Motor neuron (in vitro differentiated cells): ENCODE data around the gene LCLAT1. TPM values are rescaled to one million over a fixed set of nuclear protein-coding genes. Genes with fewer than 3 reads are reported as not detected.
A peak's percentile ranks its signal among the peaks of the same experiment; 100 is the strongest.

ENCODE experiments used
- ATAC-seq, 8 experiments: fragments of 200-7000 bp; cut with Tn5 transposase; replicated peaks in 6 of 8; 2 replicates each; pipeline ENCODE4 v1.8.0; 2021; ENCODE audit warnings: mild to moderate bottlenecking in 8 of 8, moderate library complexity in 8 of 8
- H3K27ac ChIP-seq, 2 donors: fragments of 250-450 bp; sonication (Bioruptor Pico); 2 replicates each; pipeline ENCODE4 v1.9.0; 2021; ENCODE audit warnings: antibody characterized with exemption in 2 of 2, mild to moderate bottlenecking in 2 of 2, moderate library complexity in 1 of 2
- H3K4me1 ChIP-seq, 2 donors: fragments of 250-450 bp; sonication (Bioruptor Pico); replicated peaks in 1 of 2; 2 replicates each; pipeline ENCODE4 v1.6.1; 2021; ENCODE audit warnings: antibody characterized with exemption in 2 of 2, mild to moderate bottlenecking in 2 of 2, moderate library complexity in 1 of 2
- H3K4me3 ChIP-seq, 5 donors: fragments of 250-450 bp; sonication (Bioruptor Pico); 2 replicates each; pipeline ENCODE4 v1.9.0; 2021; ENCODE audit warnings: antibody characterized with exemption in 5 of 5, mild to moderate bottlenecking in 5 of 5, moderate library complexity in 4 of 5
- WGBS, 10 experiments: fragments of 450-650 bp; shearing (Covaris generic); methylation state at CpG; one replicate each; pipeline ENCODE4 v1.0.0; 2022; 5-methylcytosine and 5-hydroxymethylcytosine counted together
- in situ Hi-C, 9 experiments: fragments of 400-800 bp; cut with MboI; loops; one replicate each; pipeline ENCODE4 v1.15.0; 2021; ENCODE audit warnings: low sequenced_read_pairs in 9 of 9, low pct_unique_long_range_greater_than_20kb in 2 of 9; ENCODE audit not compliant: unreplicated experiment in 9 of 9
- total RNA-seq, 8 experiments: library from RNA; unstranded; fragments of 300-600 nt; gene quantifications; 2 replicates each; pipeline versions ENCODE4 v1.2.3 to v1.2.4, GENCODE V29; 2022

Gene LCLAT1
- total RNA-seq, 8 experiments from 2014 or later, result 9.8 to 39.2 (median 12.9) TPM

DNA sequence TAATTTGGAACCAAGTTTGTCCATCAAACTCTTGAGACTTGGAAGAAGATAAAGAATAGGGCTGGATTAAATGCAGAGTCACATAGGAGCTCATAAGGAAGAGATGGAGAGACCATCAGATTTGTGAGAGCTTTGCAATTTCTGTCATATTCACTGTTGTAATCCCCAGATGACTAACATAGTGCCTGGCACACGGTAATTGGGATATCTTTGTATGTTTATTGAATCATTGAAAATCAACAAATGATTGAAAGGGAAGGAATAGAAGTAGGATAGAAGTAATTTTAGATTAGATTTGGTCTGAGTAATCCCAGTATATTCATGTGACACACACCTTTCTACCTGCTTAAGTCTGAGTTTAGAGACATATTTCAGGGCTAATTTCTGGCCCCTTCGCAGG, 75.4 kb downstream of the LCLAT1 start:
- Histone ChIP-seq H3K27ac (no peak overlapping the region), H3K4me3 (no peak overlapping the region)
- in situ Hi-C loops, result no loop called here

GRCh38 chr2:30527411-30527810, 80.4 kb downstream of the LCLAT1 start:
- in situ Hi-C loops, result no loop called here
- no peaks in the 10 kb centered on the region for H3K4me1 ChIP-seq
- H3K4me3 ChIP-seq, result no peak overlapping the region
- no peak for ATAC-seq
- 91 to 100% (median 98%) methylated on average over 1 to 2 of the region's 2 CpGs; no CpG with 5 or more reads in 2 of the 10 experiments for WGBS, 10 experiments
- H3K27ac ChIP-seq, result no peak overlapping the region

More for the DNA sequence above, 75.4 kb downstream of the LCLAT1 start:
- WGBS, 10 experiments, result 82 to 100% (median 100%) methylated on average over 1 to 2 of the region's 2 CpGs
- H3K4me1 ChIP-seq, result no peaks in the 10 kb centered on the region
- ATAC-seq, result no peak

- in situ Hi-C loops, result no loop called here
- H3K4me3 ChIP-seq, result no peak overlapping the region
- H3K27ac ChIP-seq, result no peak overlapping the region
- no peak for ATAC-seq
- 83 to 100% (median 100%) methylated on average over 1 to 2 of the region's 2 CpGs; no CpG with 5 or more reads in 2 of the 10 experiments for WGBS, 10 experiments
- no peaks in the 10 kb centered on the region for H3K4me1 ChIP-seq
Observed at GRCh38 chr2:30527859-30528258, 80.8 kb downstream of the LCLAT1 start.

GRCh38 chr2:30530346-30530745, 83.3 kb downstream of the LCLAT1 start:
- H3K4me3 ChIP-seq, result no peak overlapping the region
- in situ Hi-C loops, result no loop called here
- no peaks in the 10 kb centered on the region for H3K4me1 ChIP-seq
- 73 to 100% (median 80%) methylated on average over 2 of the region's 2 CpGs; no CpG with 5 or more reads in 5 of the 10 experiments for WGBS, 10 experiments
- no peak for ATAC-seq
- no peak overlapping the region for H3K27ac ChIP-seq

- H3K4me3 ChIP-seq, result no peak overlapping the region
- in situ Hi-C loops, result no loop called here
- no peak for ATAC-seq
- no peak overlapping the region for H3K27ac ChIP-seq
- no peaks in the 10 kb centered on the region for H3K4me1 ChIP-seq
- 90 to 100% (median 100%) methylated on average over 1 of the region's 1 CpG; no CpG with 5 or more reads in 2 of the 10 experiments for WGBS, 10 experiments
Observed at GRCh38 chr2:30541680-30542079, 94.6 kb downstream of the LCLAT1 start.

- 71 to 100% (median 100%) methylated on average over 1 of the region's 1 CpG; no CpG with 5 or more reads in 3 of the 10 experiments for WGBS, 10 experiments
- Histone ChIP-seq H3K4me3 (no peak overlapping the region), H3K27ac (no peak overlapping the region), H3K4me1 (peaks cover 0 to 4% of the 10 kb centered on the region in 2 donors)
- ATAC-seq, result no peak
- in situ Hi-C loops, result no loop called here
Observed at GRCh38 chr2:30545875-30546274, 98.8 kb downstream of the LCLAT1 start.

DNA sequence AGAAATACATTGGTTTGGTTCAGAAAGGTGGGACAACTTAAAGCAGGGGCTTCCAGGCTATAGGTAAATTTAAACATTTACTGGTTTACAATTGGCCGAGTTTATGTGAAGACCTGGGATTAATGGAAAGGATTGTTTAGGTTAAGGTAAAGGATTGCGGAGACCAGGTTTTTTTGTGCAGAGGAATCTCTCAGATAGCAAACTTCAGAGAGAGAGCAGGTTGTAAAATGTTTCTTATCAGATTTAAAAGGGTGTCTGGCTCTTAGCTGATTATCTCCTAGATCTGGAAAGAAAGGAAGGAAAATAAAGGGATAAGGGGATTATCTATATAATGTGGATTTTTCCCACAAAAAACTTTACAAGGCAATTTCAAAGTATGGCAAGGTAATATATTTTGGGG, 101.3 kb downstream of the LCLAT1 start:
- WGBS, 10 experiments, result 75 to 100% (median 98%) methylated on average over 1 to 2 of the region's 2 CpGs; no CpG with 5 or more reads in 2 of the 10 experiments
- in situ Hi-C loops, result no loop called here
- no peak overlapping the region for H3K4me3 ChIP-seq
- H3K27ac ChIP-seq, result no peak overlapping the region
- H3K4me1 ChIP-seq, result peaks cover 0 to 4% of the 10 kb centered on the region in 2 donors
- ATAC-seq, result no peak

GRCh38 chr2:30549096-30549495, 102.0 kb downstream of the LCLAT1 start:
- in situ Hi-C loops, result no loop called here

DNA sequence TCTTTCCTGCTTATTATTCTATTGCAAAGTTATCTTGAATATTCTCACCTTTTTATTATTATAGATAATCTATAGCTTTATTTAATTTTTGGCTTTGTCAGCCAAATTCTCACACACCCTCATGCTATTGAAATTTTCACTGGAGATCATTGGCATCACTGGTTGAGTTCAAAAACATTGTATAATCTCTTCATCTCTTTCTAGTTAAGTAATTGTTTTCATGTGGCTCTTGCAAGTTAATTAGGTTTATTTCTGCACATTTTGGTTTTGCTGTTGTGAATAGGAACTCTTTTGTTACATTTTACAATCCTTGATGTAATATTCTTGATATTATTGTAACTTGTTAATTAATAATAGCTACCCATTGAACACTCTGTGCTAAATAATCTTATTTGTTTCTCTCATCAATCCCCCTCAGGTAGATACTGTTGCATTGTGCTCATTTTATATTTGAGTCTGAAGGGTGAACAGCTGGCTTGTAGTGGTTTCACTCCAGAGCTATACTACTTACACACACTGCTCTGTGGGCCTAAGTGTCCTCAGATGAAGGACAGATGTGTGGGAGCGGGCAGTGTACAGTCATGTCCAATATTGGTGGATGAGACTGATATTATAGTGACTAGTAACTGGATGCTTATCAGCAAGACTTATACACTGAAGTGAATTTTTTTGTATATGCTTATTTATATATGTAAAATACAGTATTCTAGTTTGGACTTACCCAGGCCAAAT, 112.7 kb downstream of the LCLAT1 start:
- WGBS, 10 experiments, result 80 to 100% (median 93%) methylated on average over 1 of the region's 1 CpG; no CpG with 5 or more reads in 6 of the 10 experiments
- no peak overlapping the region for H3K4me3 ChIP-seq
- no peak overlapping the region for H3K27ac ChIP-seq
- no peak for ATAC-seq
- in situ Hi-C loops, result loop anchor here in 1 of 9 experiments (25.0 kb wide), 1 partner anchor 103 kb away; no protein-coding TSS in a partner anchor
- H3K4me1 ChIP-seq, result no peaks in the 10 kb centered on the region

More at GRCh38 chr2:30549096-30549495, 102.0 kb downstream of the LCLAT1 start:
- H3K4me3 ChIP-seq, result no peak overlapping the region
- no peak overlapping the region for H3K27ac ChIP-seq
- H3K4me1 ChIP-seq, result peaks cover 0 to 4% of the 10 kb centered on the region in 2 donors
- no peak for ATAC-seq
- 83 to 100% (median 96%) methylated on average over 1 to 2 of the region's 2 CpGs; no CpG with 5 or more reads in 4 of the 10 experiments for WGBS, 10 experiments

GRCh38 chr2:30561349-30561748, 114.3 kb downstream of the LCLAT1 start:
- in situ Hi-C loops, result loop anchor here in 1 of 9 experiments (25.0 kb wide), 1 partner anchor 101 kb away; no protein-coding TSS in a partner anchor
- H3K4me1 ChIP-seq, result no peaks in the 10 kb centered on the region
- no peak overlapping the region for H3K4me3 ChIP-seq
- WGBS, 10 experiments, result 89 to 100% (median 100%) methylated on average over 1 of the region's 1 CpG; no CpG with 5 or more reads in 2 of the 10 experiments
- ATAC-seq, result no peak
- no peak overlapping the region for H3K27ac ChIP-seq

- ATAC-seq, result peak in 2 of 8 experiments; percentile 38 to 96
- Histone ChIP-seq H3K4me3 (no peak overlapping the region), H3K27ac (no peak overlapping the region), H3K4me1 (no peaks in the 10 kb centered on the region)
- WGBS, 10 experiments, result 43 to 100% (median 84%) methylated on average over 1 to 5 of the region's 5 CpGs; no CpG with 5 or more reads in 2 of the 10 experiments
- in situ Hi-C loops, result loop anchor here in 1 of 9 experiments (25.0 kb wide), 1 partner anchor 96 kb away; no protein-coding TSS in a partner anchor
Observed at GRCh38 chr2:30565851-30566358, 118.9 kb downstream of the LCLAT1 start.

DNA sequence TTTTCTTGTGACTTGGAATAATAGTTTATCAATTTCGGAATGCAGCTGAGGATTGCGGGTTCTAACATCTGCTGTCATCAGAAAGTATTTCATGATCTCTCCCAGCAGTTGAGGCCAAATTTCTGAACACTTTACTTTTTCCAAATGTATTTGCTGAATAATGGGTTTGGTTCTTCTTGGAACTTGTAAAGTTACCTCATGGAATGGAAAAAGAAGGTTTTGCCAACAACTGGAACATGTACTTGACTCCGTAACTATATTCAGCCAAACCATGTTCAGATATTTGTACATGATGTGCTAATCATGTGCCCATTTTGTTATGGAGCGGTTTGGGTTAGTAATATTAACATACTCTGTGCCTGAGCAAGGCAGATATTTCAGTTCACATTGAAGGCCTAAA, 119.6 kb downstream of the LCLAT1 start:
- H3K4me1 ChIP-seq, result no peaks in the 10 kb centered on the region
- peak in 1 of 8 experiments; percentile 31 for ATAC-seq
- H3K4me3 ChIP-seq, result no peak overlapping the region
- in situ Hi-C loops, result loop anchor here in 1 of 9 experiments (25.0 kb wide), 1 partner anchor 96 kb away; no protein-coding TSS in a partner anchor
- H3K27ac ChIP-seq, result no peak overlapping the region
- WGBS, 10 experiments, result 42 to 100% (median 89%) methylated on average over 2 to 4 of the region's 4 CpGs; no CpG with 5 or more reads in 2 of the 10 experiments

- no peak for ATAC-seq
- 91 to 100% (median 95%) methylated on average over 2 to 4 of the region's 4 CpGs for WGBS, 10 experiments
- H3K27ac ChIP-seq, result no peak overlapping the region
- no peak overlapping the region for H3K4me3 ChIP-seq
- H3K4me1 ChIP-seq, result no peaks in the 10 kb centered on the region
- in situ Hi-C loops, result loop anchor here in 1 of 9 experiments (25.0 kb wide), 1 partner anchor 95 kb away; no protein-coding TSS in a partner anchor
Observed at GRCh38 chr2:30567317-30567716, 120.3 kb downstream of the LCLAT1 start.
